HG03469 (cell line): ENCODE measurements around the gene GALNT1.
A peak's percentile ranks its signal among the peaks of the same experiment; 100 is the strongest.

Experiments
- ATAC-seq: cut with Tn5 transposase; IDR thresholded peaks from one replicate; pipeline ENCODE4 v1.9.1; 2021; ENCODE audit warnings: mild to moderate bottlenecking, moderate library complexity, moderate number of reproducible peaks; ENCODE audit not compliant: unreplicated experiment

Gene GALNT1

GRCh38 chr18:35581898-35582641 is 530 bp downstream of the GALNT1 start:
- ATAC-seq, result no peak

- no peak for ATAC-seq
Observed at GRCh38 chr18:35582899-35583558, 1.5 kb downstream of the GALNT1 start.

GRCh38 chr18:35584735-35585134 is 3.2 kb downstream of the GALNT1 start:
- no peak for ATAC-seq

GRCh38 chr18:35585608-35586007 is 4.1 kb downstream of the GALNT1 start:
- ATAC-seq, result no peak

GRCh38 chr18:35588122-35588521 is 6.6 kb downstream of the GALNT1 start:
- no peak for ATAC-seq

GRCh38 chr18:35588995-35589394 is 7.5 kb downstream of the GALNT1 start:
- ATAC-seq, result no peak

- no peak for ATAC-seq
Observed at GRCh38 chr18:35589546-35589945, 8.0 kb downstream of the GALNT1 start.

- ATAC-seq, result no peak
Observed at GRCh38 chr18:35590935-35591334, 9.4 kb downstream of the GALNT1 start.

GRCh38 chr18:35592298-35592697 is 10.8 kb downstream of the GALNT1 start:
- ATAC-seq, result peak; percentile 97

- ATAC-seq, result no peak
Observed at GRCh38 chr18:35593859-35594258, 12.3 kb downstream of the GALNT1 start.

- ATAC-seq, result no peak
Observed at GRCh38 chr18:35597758-35598157, 16.2 kb downstream of the GALNT1 start.

GRCh38 chr18:35602193-35602820 is 20.8 kb downstream of the GALNT1 start:
- no peak for ATAC-seq

- ATAC-seq, result no peak
Observed at GRCh38 chr18:35603008-35603407, 21.5 kb downstream of the GALNT1 start.

- ATAC-seq, result no peak
Observed at GRCh38 chr18:35603528-35603927, 22.0 kb downstream of the GALNT1 start.

GRCh38 chr18:35604369-35604768 is 22.8 kb downstream of the GALNT1 start:
- no peak for ATAC-seq

- no peak for ATAC-seq
Observed at GRCh38 chr18:35605686-35606417, 24.3 kb downstream of the GALNT1 start.

- no peak for ATAC-seq
Observed at GRCh38 chr18:35609236-35609635, 27.7 kb downstream of the GALNT1 start.

- no peak for ATAC-seq
Observed at GRCh38 chr18:35610089-35610488, 28.5 kb downstream of the GALNT1 start.

GRCh38 chr18:35610724-35611123 is 29.2 kb downstream of the GALNT1 start:
- ATAC-seq, result no peak

GRCh38 chr18:35611518-35611917 is 30.0 kb downstream of the GALNT1 start:
- ATAC-seq, result no peak

- ATAC-seq, result no peak
Observed at GRCh38 chr18:35616074-35616473, 34.5 kb downstream of the GALNT1 start.
